Caco-2 (cell line): ENCODE data around the gene PHF21B. TPM values are rescaled to one million over a fixed set of nuclear protein-coding genes. Genes with fewer than 3 reads are reported as not detected.

Experiments used
- BruUV-seq: library from RNA; stranded (reverse); fragments of 400-500 nt; replicated peaks from 2 replicates; lab custom pipeline; 2021; lab: Mats Ljungman, UMichigan
- CTCF ChIA-PET: fragments of 300-600 bp; sonication (Branson Sonifier 250); formaldehyde crosslinking; loops from one replicate; lab custom pipeline; 2022; ENCODE audit warnings: antibody characterized with exemption; lab: Charles Lee
- POLR2A ChIA-PET: fragments of 300-600 bp; sonication (Branson Sonifier 250); formaldehyde crosslinking; loops from one replicate; lab custom pipeline; 2022; ENCODE audit warnings: antibody characterized with exemption; lab: Charles Lee
- DNase-seq, 2 experiments: peaks; one replicate each; pipeline versions ENCODE4 v3.0.0 to v3.0.0-alpha.2; 2020 to 2022
- H3K27me3 ChIP-seq: replicated peaks from 2 replicates; pipeline ENCODE4 v1.6.0; 2011; ENCODE audit warnings: low read length; ENCODE audit not compliant: control insufficient read depth, insufficient read depth
- H3K36me3 ChIP-seq: 2 replicates; pipeline ENCODE4 v1.5.1; 2011; ENCODE audit warnings: low read length; ENCODE audit not compliant: control insufficient read depth, insufficient read depth
- H3K4me1 ChIP-seq: fragments of 250-450 bp; sonication (Bioruptor Pico); 2 replicates; pipeline ENCODE4 v1.5.1; 2020; ENCODE audit warnings: mild to moderate bottlenecking
- H3K4me3 ChIP-seq: 2 replicates; pipeline ENCODE4 v1.5.1; 2011; ENCODE audit warnings: low read depth, mild to moderate bottlenecking, control low read depth, low read length
- H3K9me3 ChIP-seq: fragments of 250-450 bp; sonication (Bioruptor Pico); 2 replicates; pipeline ENCODE4 v1.5.1; 2020; ENCODE audit warnings: mild to moderate bottlenecking, moderate library complexity
- H3K27ac Mint-ChIP-seq: one replicate; pipeline ENCODE4 v1.8.0; 2022; ENCODE audit warnings: mixed read lengths; ENCODE audit not compliant: unreplicated experiment
- H3K27me3 Mint-ChIP-seq: one replicate; pipeline ENCODE4 v1.8.0; 2022; ENCODE audit warnings: mixed read lengths; ENCODE audit not compliant: insufficient read depth, unreplicated experiment
- H3K36me3 Mint-ChIP-seq: one replicate; pipeline ENCODE4 v1.8.0; 2022; ENCODE audit warnings: mild to moderate bottlenecking, mixed read lengths; ENCODE audit not compliant: insufficient read depth, unreplicated experiment
- H3K4me1 Mint-ChIP-seq: one replicate; pipeline ENCODE4 v1.8.0; 2022; ENCODE audit warnings: low read depth, mixed read lengths; ENCODE audit not compliant: unreplicated experiment
- H3K4me3 Mint-ChIP-seq: one replicate; pipeline ENCODE4 v1.8.0; 2022; ENCODE audit warnings: mild to moderate bottlenecking, moderate library complexity, mixed read lengths; ENCODE audit not compliant: unreplicated experiment
- H3K9me3 Mint-ChIP-seq: one replicate; pipeline ENCODE4 v1.8.0; 2022; ENCODE audit warnings: mixed read lengths; ENCODE audit not compliant: unreplicated experiment
- intact Hi-C: fragments of 100-400 bp; cut with micrococcal nuclease; formaldehyde crosslinking; loops from one replicate; pipeline ENCODE4 v1.10.0; 2022; ENCODE audit not compliant: unreplicated experiment
- total RNA-seq: library from RNA; stranded (reverse); gene quantifications from 2 replicates; pipeline ENCODE4 v1.2.3, GENCODE V29; 2022
- TF ChIP-seq, protein P1 (sequence below), 2 experiments: fragments of 200-600 bp in 1 of 2; IDR thresholded peaks; 1 replicate in 1 of 2; 2 replicates in 1 of 2; pipeline versions ENCODE4 v1.5.1 to v1.8.0; 2011 to 2022; ENCODE audit warnings: antibody characterized with exemption in 1 of 2, control low read depth in 1 of 2, inconsistent platforms in 1 of 2, low read depth in 1 of 2, low read length in 1 of 2, mild to moderate bottlenecking in 1 of 2, moderate library complexity in 1 of 2; ENCODE audit not compliant: insufficient read depth in 1 of 2, severe bottlenecking in 1 of 2, unreplicated experiment in 1 of 2

PHF21B gene
- total RNA-seq, 1 experiment from 2014 or later, result 0.98 TPM

DNA sequence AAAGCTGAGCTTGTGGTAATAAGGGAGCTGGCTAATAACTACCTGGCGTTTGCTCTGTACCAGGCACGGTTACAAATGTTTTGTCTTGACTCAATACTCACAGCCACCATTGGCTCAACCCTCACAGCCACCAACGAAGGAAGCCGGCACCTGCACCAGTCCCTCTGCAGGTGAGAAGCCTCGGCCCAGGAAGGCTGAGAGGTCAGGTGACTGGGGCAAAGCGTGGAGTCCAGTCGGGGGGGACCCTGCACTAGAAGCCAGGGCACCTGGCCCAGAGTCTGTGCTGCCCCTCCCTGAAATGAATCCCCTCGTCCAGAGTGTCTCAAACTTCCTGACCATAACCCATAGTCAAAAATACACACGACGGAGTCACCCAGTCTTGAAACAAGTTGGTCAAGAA, 90.1 kb downstream of the PHF21B start:
- CTCF ChIA-PET, result no interaction called here
- DNase-seq, result no peak
- POLR2A ChIA-PET, result no interaction called here
- no peak overlapping the region for H3K27ac Mint-ChIP-seq
- Histone ChIP-seq H3K36me3 (no peaks in the 10 kb centered on the region), H3K4me1 (no peaks in the 10 kb centered on the region), H3K9me3 (peaks cover 4% of the 10 kb centered on the region; the same call in 1 of the 2 replicates), H3K27me3 (no peaks in the 10 kb centered on the region), H3K4me3 (no peak overlapping the region)
- TF ChIP-seq, protein P1, sequence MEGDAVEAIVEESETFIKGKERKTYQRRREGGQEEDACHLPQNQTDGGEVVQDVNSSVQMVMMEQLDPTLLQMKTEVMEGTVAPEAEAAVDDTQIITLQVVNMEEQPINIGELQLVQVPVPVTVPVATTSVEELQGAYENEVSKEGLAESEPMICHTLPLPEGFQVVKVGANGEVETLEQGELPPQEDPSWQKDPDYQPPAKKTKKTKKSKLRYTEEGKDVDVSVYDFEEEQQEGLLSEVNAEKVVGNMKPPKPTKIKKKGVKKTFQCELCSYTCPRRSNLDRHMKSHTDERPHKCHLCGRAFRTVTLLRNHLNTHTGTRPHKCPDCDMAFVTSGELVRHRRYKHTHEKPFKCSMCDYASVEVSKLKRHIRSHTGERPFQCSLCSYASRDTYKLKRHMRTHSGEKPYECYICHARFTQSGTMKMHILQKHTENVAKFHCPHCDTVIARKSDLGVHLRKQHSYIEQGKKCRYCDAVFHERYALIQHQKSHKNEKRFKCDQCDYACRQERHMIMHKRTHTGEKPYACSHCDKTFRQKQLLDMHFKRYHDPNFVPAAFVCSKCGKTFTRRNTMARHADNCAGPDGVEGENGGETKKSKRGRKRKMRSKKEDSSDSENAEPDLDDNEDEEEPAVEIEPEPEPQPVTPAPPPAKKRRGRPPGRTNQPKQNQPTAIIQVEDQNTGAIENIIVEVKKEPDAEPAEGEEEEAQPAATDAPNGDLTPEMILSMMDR (IDR thresholded peaks at IDR 0.05; ENCODE audit: insufficient read depth in 1 of 2, low read depth in 1 of 2, low read length in 1 of 2, severe bottlenecking in 1 of 2, unreplicated experiment in 1 of 2), result no peak
- no peak overlapping the region for H3K4me3 Mint-ChIP-seq
- peaks cover 8% of the 10 kb centered on the region for H3K4me1 Mint-ChIP-seq
- peaks cover 6% of the 10 kb centered on the region for H3K36me3 Mint-ChIP-seq
- intact Hi-C loops, result no loop called here
- peaks cover 10% of the 10 kb centered on the region for H3K9me3 Mint-ChIP-seq
- BruUV-seq, result no TSS peak
- H3K27me3 Mint-ChIP-seq, result peaks cover 19% of the 10 kb centered on the region

- Histone ChIP-seq H3K4me1 (no peaks in the 10 kb centered on the region), H3K4me3 (no peak overlapping the region), H3K9me3 (peaks cover 4% of the 10 kb centered on the region; the same call in 1 of the 2 replicates), H3K27me3 (no peaks in the 10 kb centered on the region), H3K36me3 (no peaks in the 10 kb centered on the region)
- CTCF ChIA-PET, result no interaction called here
- intact Hi-C loops, result no loop called here
- POLR2A ChIA-PET, result no interaction called here
- no peak overlapping the region for H3K4me3 Mint-ChIP-seq
- H3K27ac Mint-ChIP-seq, result no peak overlapping the region
- H3K36me3 Mint-ChIP-seq, result peaks cover 5% of the 10 kb centered on the region
- TF ChIP-seq, protein P1 (IDR thresholded peaks at IDR 0.05; ENCODE audit: insufficient read depth in 1 of 2, low read depth in 1 of 2, low read length in 1 of 2, severe bottlenecking in 1 of 2, unreplicated experiment in 1 of 2), result no peak
- peaks cover 7% of the 10 kb centered on the region for H3K9me3 Mint-ChIP-seq
- DNase-seq, result no peak
- H3K27me3 Mint-ChIP-seq, result peaks cover 19% of the 10 kb centered on the region
- no TSS peak for BruUV-seq
- H3K4me1 Mint-ChIP-seq, result peaks cover 8% of the 10 kb centered on the region
Measured at GRCh38 chr22:44918925-44919392, 90.8 kb downstream of the PHF21B start.

GRCh38 chr22:44918166-44918924, 91.5 kb downstream of the PHF21B start:
- no peaks in the 10 kb centered on the region for H3K27me3 ChIP-seq
- Mint-ChIP-seq H3K4me1 (peaks cover 8% of the 10 kb centered on the region), H3K36me3 (no peaks in the 10 kb centered on the region), H3K9me3 (peaks cover under 1% of the 10 kb centered on the region), H3K27me3 (peaks cover 19% of the 10 kb centered on the region), H3K4me3 (no peak overlapping the region), H3K27ac (no peak overlapping the region)
- ChIA-PET CTCF (no interaction called here), POLR2A (no interaction called here)
- no peak for DNase-seq
- intact Hi-C loops, result no loop called here
- no peaks in the 10 kb centered on the region for H3K4me1 ChIP-seq
- no peaks in the 10 kb centered on the region for H3K36me3 ChIP-seq
- no TSS peak for BruUV-seq
- no peak overlapping the region for H3K4me3 ChIP-seq
- TF ChIP-seq, protein P1 (IDR thresholded peaks at IDR 0.05; ENCODE audit: insufficient read depth in 1 of 2, low read depth in 1 of 2, low read length in 1 of 2, severe bottlenecking in 1 of 2, unreplicated experiment in 1 of 2), result no peak
- H3K9me3 ChIP-seq, result peaks cover 4% of the 10 kb centered on the region; the same call in 1 of the 2 replicates
